ENCODE results near the gene ETV6. TPM values are rescaled to one million over a fixed set of nuclear protein-coding genes. Genes with fewer than 3 reads are reported as not detected.

ETV6 gene
- total RNA-seq, 1 donor from 2014 or later: 18.4 TPM

- DNase-seq (ENCODE audit: low spot score): no peak
- intact Hi-C loops (cut with DNase I): no loop called here
These were observed 99.4 kb downstream of the ETV6 start for GRCh38 chr12:11748903-11749302.

GRCh38 chr12:11749943-11750690 lies 100.6 kb downstream of the ETV6 start:
- intact Hi-C loops (cut with DNase I): no loop called here
- no peak for DNase-seq (ENCODE audit: low spot score)

GRCh38 chr12:11752403-11753149 lies 103.1 kb downstream of the ETV6 start:
- intact Hi-C loops (cut with DNase I): no loop called here
- no peak for DNase-seq (ENCODE audit: low spot score)

GRCh38 chr12:11753150-11753499 lies 103.7 kb downstream of the ETV6 start:
- intact Hi-C loops (cut with DNase I): no loop called here
- DNase-seq (ENCODE audit: low spot score): no peak

- intact Hi-C loops (cut with DNase I): no loop called here
- no peak for DNase-seq (ENCODE audit: low spot score)
These were observed 104.4 kb downstream of the ETV6 start for GRCh38 chr12:11753826-11754225.

GRCh38 chr12:11754256-11754655 lies 104.8 kb downstream of the ETV6 start:
- intact Hi-C loops (cut with DNase I): no loop called here
- DNase-seq (ENCODE audit: low spot score): no peak

GRCh38 chr12:11755302-11755930 lies 105.9 kb downstream of the ETV6 start:
- intact Hi-C loops (cut with DNase I): loop anchor here (5.0 kb wide), 1 partner anchor 103 kb away; no protein-coding TSS in a partner anchor
- no peak for DNase-seq (ENCODE audit: low spot score)

GRCh38 chr12:11756022-11756421 lies 106.5 kb downstream of the ETV6 start:
- intact Hi-C loops (cut with DNase I): loop anchor here (5.0 kb wide), 1 partner anchor 104 kb away; no protein-coding TSS in a partner anchor
- DNase-seq (ENCODE audit: low spot score): no peak

GRCh38 chr12:11756523-11756922 lies 107.0 kb downstream of the ETV6 start:
- DNase-seq (ENCODE audit: low spot score): no peak
- intact Hi-C loops (cut with DNase I): loop anchor here (5.0 kb wide), 1 partner anchor 104 kb away; no protein-coding TSS in a partner anchor

- intact Hi-C loops (cut with DNase I): loop anchor here (5.0 kb wide), 1 partner anchor 105 kb away; no protein-coding TSS in a partner anchor
- no peak for DNase-seq (ENCODE audit: low spot score)
These were observed 107.6 kb downstream of the ETV6 start for GRCh38 chr12:11757095-11757494.

- intact Hi-C loops (cut with DNase I): loop anchor here (5.0 kb wide), 1 partner anchor 105 kb away; no protein-coding TSS in a partner anchor
- DNase-seq (ENCODE audit: low spot score): no peak
These were observed 108.1 kb downstream of the ETV6 start for GRCh38 chr12:11757531-11757930.

- DNase-seq (ENCODE audit: low spot score): no peak
- intact Hi-C loops (cut with DNase I): loop anchor here (5.0 kb wide), 1 partner anchor 106 kb away; no protein-coding TSS in a partner anchor
These were observed 108.6 kb downstream of the ETV6 start for GRCh38 chr12:11758087-11758486.

GRCh38 chr12:11758510-11759493 lies 109.3 kb downstream of the ETV6 start:
- intact Hi-C loops (cut with DNase I): loop anchor here (5.0 kb wide), 1 partner anchor 107 kb away; no protein-coding TSS in a partner anchor

GRCh38 chr12:11759494-11759878 lies 110.0 kb downstream of the ETV6 start:
- intact Hi-C loops (cut with DNase I): loop anchor here (5.0 kb wide), 1 partner anchor 107 kb away; no protein-coding TSS in a partner anchor
- DNase-seq (ENCODE audit: low spot score): no peak

More at GRCh38 chr12:11758510-11759493, 109.3 kb downstream of the ETV6 start:
- no peak for DNase-seq (ENCODE audit: low spot score)

- intact Hi-C loops (cut with DNase I): loop anchor here (5.0 kb wide), 1 partner anchor 108 kb away; no protein-coding TSS in a partner anchor
- DNase-seq (ENCODE audit: low spot score): no peak
These were observed 110.4 kb downstream of the ETV6 start for GRCh38 chr12:11759899-11760298.

GRCh38 chr12:11761869-11762567 lies 112.5 kb downstream of the ETV6 start:
- intact Hi-C loops (cut with DNase I): no loop called here
- DNase-seq (ENCODE audit: low spot score): no peak

- DNase-seq (ENCODE audit: low spot score): no peak
- intact Hi-C loops (cut with DNase I): no loop called here
These were observed 113.4 kb downstream of the ETV6 start for GRCh38 chr12:11762723-11763326.
